ENCODE measurements around the gene ZSWIM3.

- TF ChIP-seq CTCF (IDR thresholded peaks at IDR 0.05): no peak
- TF ChIP-seq POLR2AphosphoS5 (IDR thresholded peaks at IDR 0.05): no peak
- TF ChIP-seq POLR2A (IDR thresholded peaks at IDR 0.05; ENCODE audit: low read depth): no peak
- no peak for TF ChIP-seq EP300 (IDR thresholded peaks at IDR 0.05)
Measured at GRCh38 chr20:45913116-45913515, 55.7 kb downstream of the ZSWIM3 start.

Data from esophagus muscularis mucosa (tissue), 4 donors.